B cell (primary cell): ENCODE measurements around the gene MMP24. TPM values are rescaled to one million over a fixed set of nuclear protein-coding genes. Genes with fewer than 3 reads are reported as not detected.

Experiments
- ATAC-seq: fragments of 200-7000 bp; cut with Tn5 transposase; one replicate; pipeline ENCODE4 v1.10.0; 2021; ENCODE audit warnings: low read depth, mild to moderate bottlenecking, moderate number of reproducible peaks, moderate library complexity
- CTCF ChIA-PET: fragments of 350-600 bp; sonication (Branson Sonifier 250); formaldehyde crosslinking; loops from one replicate; lab custom pipeline; 2021; ENCODE audit warnings: antibody characterized with exemption, inconsistent platforms; lab: Charles Lee
- POLR2A ChIA-PET: fragments of 350-600 bp; sonication (Branson Sonifier 250); formaldehyde crosslinking; loops from one replicate; lab custom pipeline; 2021; ENCODE audit warnings: antibody characterized with exemption; lab: Charles Lee
- DNase-seq: peaks from one replicate; pipeline ENCODE4 v3.0.0; 2013
- H2AFZ ChIP-seq: 2 replicates; pipeline ENCODE4 v1.6.1; 2012; ENCODE audit warnings: mild to moderate bottlenecking, low read depth, low read length; ENCODE audit not compliant: insufficient read depth, poor library complexity, severe bottlenecking
- H3K27ac ChIP-seq, 2 donors: 1 replicate in 1 of 2; 2 replicates in 1 of 2; pipeline ENCODE4 v1.5.1; 2012 to 2013; ENCODE audit warnings: low read length in 2 of 2, mild to moderate bottlenecking in 2 of 2, moderate library complexity in 1 of 2
- H3K27me3 ChIP-seq, 4 experiments: fragments of 200-600 bp in 1 of 4; sonication (generic) in 1 of 4; replicated peaks in 1 of 4; 1 replicate in 2 of 4; 2 replicates in 2 of 4; pipeline versions ENCODE4 v1.6.1 to v1.7.0; 2013 to 2016; ENCODE audit warnings: low read length in 3 of 4, mild to moderate bottlenecking in 2 of 4, mixed read lengths in 1 of 4, moderate library complexity in 1 of 4; ENCODE audit not compliant: insufficient read depth in 4 of 4, control insufficient read depth in 3 of 4; ENCODE audit errors: control extremely low read depth in 1 of 4
- H3K36me3 ChIP-seq, 2 experiments: replicated peaks in 1 of 2; 1 replicate in 1 of 2; 2 replicates in 1 of 2; pipeline versions ENCODE4 v1.6.1 to v1.7.1; 2013; ENCODE audit warnings: low read length in 1 of 2; ENCODE audit not compliant: insufficient read depth in 2 of 2, control insufficient read depth in 1 of 2; ENCODE audit errors: control extremely low read depth in 1 of 2, extremely low read depth in 1 of 2
- H3K4me1 ChIP-seq, 2 donors: fragments of 200-600 bp in 1 of 2; sonication (generic) in 1 of 2; 1 replicate in 1 of 2; 2 replicates in 1 of 2; pipeline versions ENCODE4 v1.5.1 to v1.6.1; 2013 to 2017; ENCODE audit warnings: low read length in 2 of 2; ENCODE audit not compliant: control insufficient read depth in 2 of 2, insufficient read depth in 2 of 2
- H3K4me2 ChIP-seq: replicated peaks from 2 replicates; pipeline ENCODE3; 2012; ENCODE audit warnings: mild to moderate bottlenecking, low read depth, low read length; ENCODE audit not compliant: poor library complexity, severe bottlenecking
- H3K4me3 ChIP-seq, 5 experiments: fragments of 200-600 bp in 1 of 5; sonication (generic) in 1 of 5; 1 replicate in 3 of 5; 2 replicates in 2 of 5; pipeline versions ENCODE4 v1.5.1 to v1.7.0; 2011 to 2016; ENCODE audit warnings: low read length in 4 of 5, mild to moderate bottlenecking in 4 of 5, low read depth in 2 of 5, control low read depth in 1 of 5, moderate library complexity in 1 of 5; ENCODE audit not compliant: insufficient read depth in 1 of 5; ENCODE audit errors: control extremely low read depth in 1 of 5, extremely low read depth in 1 of 5
- H3K79me2 ChIP-seq: fragments of 200-600 bp; sonication (generic); one replicate; pipeline ENCODE4 v1.6.0; 2016; ENCODE audit warnings: low read length; ENCODE audit not compliant: control insufficient read depth, insufficient read depth
- H3K9ac ChIP-seq: fragments of 200-600 bp; sonication (generic); 2 replicates; pipeline ENCODE4 v1.6.1; 2017; ENCODE audit warnings: mild to moderate bottlenecking, low read length, moderate library complexity
- H3K9me3 ChIP-seq, 3 donors: one replicate each; pipeline versions ENCODE4 v1.6.1 to v1.7.1; 2013; ENCODE audit warnings: low read length in 2 of 3; ENCODE audit not compliant: control insufficient read depth in 2 of 3, insufficient read depth in 1 of 3; ENCODE audit errors: control extremely low read depth in 1 of 3
- H4K20me1 ChIP-seq: 2 replicates; pipeline ENCODE4 v1.6.0; 2012; ENCODE audit warnings: mild to moderate bottlenecking, low read length; ENCODE audit not compliant: insufficient read depth, control insufficient read depth, poor library complexity, severe bottlenecking
- H3K27ac Mint-ChIP-seq: one replicate; pipeline ENCODE4 v1.8.0; 2021; ENCODE audit warnings: mixed read lengths
- H3K27me3 Mint-ChIP-seq: one replicate; pipeline ENCODE4 v1.8.0; 2021; ENCODE audit warnings: mixed read lengths
- H3K4me1 Mint-ChIP-seq: one replicate; pipeline ENCODE4 v1.8.0; 2021; ENCODE audit warnings: mixed read lengths
- H3K4me3 Mint-ChIP-seq: one replicate; pipeline ENCODE4 v1.8.0; 2021; ENCODE audit warnings: mixed read lengths
- H3K9me3 Mint-ChIP-seq: one replicate; pipeline ENCODE4 v1.8.0; 2022; ENCODE audit warnings: mixed read lengths; ENCODE audit not compliant: insufficient read depth
- CTCF ChIP-seq: fragments of 200-600 bp; IDR thresholded peaks from one replicate; pipeline ENCODE4 v1.8.0; 2022; ENCODE audit warnings: antibody characterized with exemption, mild to moderate bottlenecking
- EZH2 ChIP-seq: IDR thresholded peaks from 2 replicates; pipeline ENCODE4 v1.6.1; 2012; ENCODE audit warnings: borderline replicate concordance, low read depth, mild to moderate bottlenecking, moderate library complexity, low read length; ENCODE audit not compliant: insufficient read depth, poor library complexity, severe bottlenecking
- WGBS: methylation state at CpG from one replicate; pipeline ENCODE4 v1.1.5; 2013; ENCODE audit warnings: missing lambda C conversion rate; ENCODE audit not compliant: insufficient coverage; 5-methylcytosine and 5-hydroxymethylcytosine counted together
- intact Hi-C: fragments of 100-400 bp; cut with micrococcal nuclease; formaldehyde crosslinking; loops from one replicate; pipeline ENCODE4 v1.10.0; 2022
- polyA plus RNA-seq: library from polyadenylated mRNA; depleted of rRNA; stranded (reverse); fragments of >200 nt; gene quantifications from 2 replicates; pipeline ENCODE4 v1.2.3, GENCODE V29; 2012
- total RNA-seq, 2 donors: library from RNA; stranded (reverse); fragments of 120-200 nt in 1 of 2; gene quantifications; 1 replicate in 1 of 2; 2 replicates in 1 of 2; pipeline versions ENCODE4 v1.2.3 to v1.2.4, GENCODE V29; 2013 to 2022

Gene MMP24
- total and polyA plus RNA-seq, 2 donors (not counting 1 experiment from before 2014, with no cell fraction given) = not detected

- H3K4me2 ChIP-seq = no peak overlapping the region
- no peaks in the 10 kb centered on the region for H3K9me3 Mint-ChIP-seq
- no peaks in the 10 kb centered on the region for H3K9me3 ChIP-seq
- no peaks in the 10 kb centered on the region for H3K36me3 ChIP-seq
- no peak overlapping the region for H3K9ac ChIP-seq
- no peak for ATAC-seq
- H3K27ac Mint-ChIP-seq = no peak overlapping the region
- no peak overlapping the region for H3K4me3 Mint-ChIP-seq
- ChIA-PET POLR2A (no interaction called here), CTCF (interaction anchor here (0.7 kb wide), 1 partner anchor 741 kb away, joined by 3 read pairs; no protein-coding TSS in a partner anchor)
- peaks cover 0 to 1% (median 0%) of the 10 kb centered on the region in 4 experiments for H3K27me3 ChIP-seq
- H3K4me3 ChIP-seq = no peak overlapping the region
- H4K20me1 ChIP-seq = no peaks in the 10 kb centered on the region
- intact Hi-C loops = no loop called here
- H2AFZ ChIP-seq = no peak overlapping the region
- no peak overlapping the region for H3K27ac ChIP-seq
- H3K27me3 Mint-ChIP-seq = no peaks in the 10 kb centered on the region
- H3K4me1 Mint-ChIP-seq = peaks cover 13% of the 10 kb centered on the region
- DNase-seq = no peak
- WGBS = 92% methylated on average over 12 of the region's 12 CpGs
- peaks cover 12 to 15% of the 10 kb centered on the region in 2 donors for H3K4me1 ChIP-seq
- H3K79me2 ChIP-seq = no peaks in the 10 kb centered on the region
- TF ChIP-seq EZH2 = no peak
- TF ChIP-seq CTCF = no peak
These were observed 20.2 kb downstream of the MMP24 start for GRCh38 chr20:35246723-35247122.

- ChIA-PET POLR2A (no interaction called here), CTCF (interaction anchor here (0.5 kb wide), 1 partner anchor 346 kb away, joined by 3 read pairs; no protein-coding TSS in a partner anchor)
- Mint-ChIP-seq H3K4me1 (peaks cover 23% of the 10 kb centered on the region), H3K9me3 (no peaks in the 10 kb centered on the region), H3K27ac (no peak overlapping the region), H3K27me3 (no peaks in the 10 kb centered on the region), H3K4me3 (no peak overlapping the region)
- no peak overlapping the region for H3K4me3 ChIP-seq
- no peaks in the 10 kb centered on the region for H3K27me3 ChIP-seq
- no peaks in the 10 kb centered on the region for H3K79me2 ChIP-seq
- intact Hi-C loops = no loop called here
- H3K9ac ChIP-seq = no peak overlapping the region
- H4K20me1 ChIP-seq = no peaks in the 10 kb centered on the region
- ATAC-seq (no peak), DNase-seq (no peak)
- WGBS = 95% methylated on average over 7 of the region's 9 CpGs
- H3K9me3 ChIP-seq = no peaks in the 10 kb centered on the region
- no peak overlapping the region for H3K27ac ChIP-seq
- TF ChIP-seq EZH2 (no peak), CTCF (no peak)
- H3K36me3 ChIP-seq = no peaks in the 10 kb centered on the region
- H2AFZ ChIP-seq = no peak overlapping the region
- no peak overlapping the region for H3K4me2 ChIP-seq
- peaks cover 21 to 24% of the 10 kb centered on the region in 2 donors for H3K4me1 ChIP-seq
These were observed 22.4 kb downstream of the MMP24 start for GRCh38 chr20:35248641-35249475.
